Measurements from ENCODE around the gene HSDL1. TPM values are rescaled to one million over a fixed set of nuclear protein-coding genes. Genes with fewer than 3 reads are reported as not detected.

HSDL1 gene
- polyA plus RNA-seq, 2 of the 4 experiments (the other 2 are of a cell fraction): 17.9 to 24.9 TPM

- ATAC-seq (peak; percentile 91 to 96), DNase-seq (ENCODE audit: low read depth in 1 of 2, low spot score in 1 of 2) (peak; percentile 79 to 89), FAIRE-seq (peak; percentile 86)
- ChIA-PET POLR2A (interaction anchor here (1.0 kb wide), 1 partner anchor 32 kb away, joined by 3 read pairs; the partner anchor contains the start of gene MBTPS1), CTCF (interaction anchor here (0.6 to 4.7 kb wide), 48 partner anchors 9 to 421 kb away, joined by 3 to 43 read pairs (median 5); partner anchors contain the start of genes DNAAF1, HSDL1, MBTPS1 and TAF1C)
- Histone ChIP-seq H3K9me3 (no peaks in the 10 kb centered on the region), H3K4me1 (no peaks in the 10 kb centered on the region), H3K27ac (no peak overlapping the region), H3K4me3 (no peak overlapping the region), H3K4me2 (no peak overlapping the region)
- 31% methylated on average over 11 of the region's 11 CpGs for WGBS (ENCODE audit: missing lambda C conversion rate)
- TF ChIP-seq MAFK (IDR thresholded peaks at IDR 0.05; ENCODE audit: partially characterized antibody): peak; percentile 39
- TF ChIP-seq KDM1A (IDR thresholded peaks at IDR 0.05; ENCODE audit: low read depth): no peak
- peak; percentile 53 for TF ChIP-seq SMC3 (IDR thresholded peaks at IDR 0.05)
- TF ChIP-seq CTCF (IDR thresholded peaks at IDR 0.05): peak; percentile 80
- TF ChIP-seq KDM5A (IDR thresholded peaks at IDR 0.05): no peak
- peak; percentile 70 to 73 for TF ChIP-seq RAD21 (conservative IDR thresholded peaks at IDR 0.05 in 1 of 2, IDR thresholded peaks at IDR 0.05 in 1 of 2)
Measured at GRCh38 chr16:84084570-84085270, 60.3 kb downstream of the HSDL1 start.

- no peak for FAIRE-seq
- ATAC-seq: no peak
- no peak overlapping the region for H3K4me3 ChIP-seq
- no peaks in the 10 kb centered on the region for H3K4me1 ChIP-seq
- WGBS (ENCODE audit: missing lambda C conversion rate): 92% methylated on average over 11 of the region's 11 CpGs
- ChIA-PET CTCF (interaction anchor here (0.6 to 4.7 kb wide), 7 partner anchors 10 to 225 kb away, joined by 3 to 43 read pairs (median 4); partner anchors contain the start of genes MBTPS1 and OSGIN1), POLR2A (interaction anchor here (0.7 kb wide), 1 partner anchor 34 kb away, joined by 3 read pairs; the partner anchor contains the start of gene MBTPS1)
- DNase-seq (ENCODE audit: low read depth in 1 of 2, low spot score in 1 of 2): no peak
- H3K9me3 ChIP-seq: no peaks in the 10 kb centered on the region
- H3K27ac ChIP-seq: no peak overlapping the region
- H3K4me2 ChIP-seq: no peak overlapping the region
- TF ChIP-seq ESRRA (IDR thresholded peaks at IDR 0.05; ENCODE audit: borderline replicate concordance, low read length): no peak
- no peak for TF ChIP-seq ZSCAN20 (CRISPR knock-in tag; IDR thresholded peaks at IDR 0.05)
- no peak for TF ChIP-seq REST (IDR thresholded peaks at IDR 0.05)
- no peak for TF ChIP-seq BHLHE40 (IDR thresholded peaks at IDR 0.05; ENCODE audit: low read depth, low read length)
- TF ChIP-seq EP300 (IDR thresholded peaks at IDR 0.05): no peak
- TF ChIP-seq GATA3 (IDR thresholded peaks at IDR 0.05; ENCODE audit: borderline replicate concordance): no peak
- no peak for TF ChIP-seq SMC3 (IDR thresholded peaks at IDR 0.05)
- TF ChIP-seq CTCF (IDR thresholded peaks at IDR 0.05): no peak
- TF ChIP-seq FOSL2 (IDR thresholded peaks at IDR 0.05): no peak
- no peak for TF ChIP-seq FOSL2 (CRISPR knock-in tag; IDR thresholded peaks at IDR 0.05)
- no peak for TF ChIP-seq POLR2A (IDR thresholded peaks at IDR 0.05; ENCODE audit: low read length)
- TF ChIP-seq KDM5A (IDR thresholded peaks at IDR 0.05): no peak
- no peak for TF ChIP-seq PBX3 (IDR thresholded peaks at IDR 0.05)
- no peak for TF ChIP-seq HMGXB4 (CRISPR knock-in tag; IDR thresholded peaks at IDR 0.05; ENCODE audit: borderline replicate concordance)
Measured at GRCh38 chr16:84082835-84083569, 62.0 kb downstream of the HSDL1 start.
